ENCODE measurements around the gene TMEM11.
"Not testable (repeated sequence)": the region's sequence is repeated elsewhere in the genome, so short reads cannot be mapped to it uniquely, and the experiment has no call there.

Gene TMEM11

GRCh38 chr17:21242026-21242697, 28.2 kb upstream of the TMEM11 start:
- DNase-seq (ENCODE audit: low read depth): no peak

- no peak for DNase-seq (ENCODE audit: low read depth)
These were observed 27.6 kb upstream of the TMEM11 start for GRCh38 chr17:21241564-21241963.

- no peak for DNase-seq (ENCODE audit: low read depth)
These were observed 26.6 kb upstream of the TMEM11 start for GRCh38 chr17:21240369-21241055.

GRCh38 chr17:21239680-21240368, 25.9 kb upstream of the TMEM11 start:
- no peak for DNase-seq (ENCODE audit: low read depth)

GRCh38 chr17:21235921-21236320, 22.0 kb upstream of the TMEM11 start:
- DNase-seq (ENCODE audit: low read depth): no peak

GRCh38 chr17:21233581-21234347, 19.8 kb upstream of the TMEM11 start:
- no peak for DNase-seq (ENCODE audit: low read depth)

GRCh38 chr17:21232033-21232749, 18.2 kb upstream of the TMEM11 start:
- no peak for DNase-seq (ENCODE audit: low read depth)

- no peak for DNase-seq (ENCODE audit: low read depth)
These were observed 17.6 kb upstream of the TMEM11 start for GRCh38 chr17:21231533-21231932.

- DNase-seq (ENCODE audit: low read depth): no peak
These were observed 14.9 kb upstream of the TMEM11 start for GRCh38 chr17:21228845-21229244.

GRCh38 chr17:21228111-21228510, 14.2 kb upstream of the TMEM11 start:
- DNase-seq (ENCODE audit: low read depth): no peak

GRCh38 chr17:21227277-21227676, 13.3 kb upstream of the TMEM11 start:
- not testable (repeated sequence) for DNase-seq (ENCODE audit: low read depth)

- no peak for DNase-seq (ENCODE audit: low read depth)
These were observed 9.1 kb upstream of the TMEM11 start for GRCh38 chr17:21223086-21223485.

- DNase-seq (ENCODE audit: low read depth): no peak
These were observed 4.9 kb upstream of the TMEM11 start for GRCh38 chr17:21218831-21219380.

GRCh38 chr17:21218101-21218500, 4.1 kb upstream of the TMEM11 start:
- peak; percentile 19 for DNase-seq (ENCODE audit: low read depth)

- no peak for DNase-seq (ENCODE audit: low read depth)
These were observed 3.4 kb upstream of the TMEM11 start for GRCh38 chr17:21217346-21217745.

- no peak for DNase-seq (ENCODE audit: low read depth)
These were observed 2.0 kb upstream of the TMEM11 start for GRCh38 chr17:21215935-21216334.

- no peak for DNase-seq (ENCODE audit: low read depth)
These were observed 998 bp upstream of the TMEM11 start for GRCh38 chr17:21214777-21215541.

GRCh38 chr17:21213638-21214014, 335 bp downstream of the TMEM11 start:
- DNase-seq (ENCODE audit: low read depth): no peak

- DNase-seq (ENCODE audit: low read depth): no peak
These were observed 929 bp downstream of the TMEM11 start for GRCh38 chr17:21212826-21213637.

Measured in activated T-cell treated with anti-CD3 and anti-CD28 coated beads for 24 hours (primary cell).